CD14-positive monocyte (primary cell): Measurements from ENCODE around the gene DGCR2. TPM values are rescaled to one million over a fixed set of nuclear protein-coding genes. Genes with fewer than 3 reads are reported as not detected.

ENCODE experiments used
- DNase-seq, 3 donors: peaks; one replicate each; pipeline ENCODE4 v3.0.0-alpha.2; 2011 to 2022
- H2AFZ ChIP-seq: 2 replicates; pipeline ENCODE4 v1.6.0; 2012; ENCODE audit warnings: mild to moderate bottlenecking, low read depth, low read length, inconsistent platforms; ENCODE audit not compliant: insufficient read depth, poor library complexity, severe bottlenecking
- H3K27ac ChIP-seq, 2 donors: 1 replicate in 1 of 2; 2 replicates in 1 of 2; pipeline ENCODE4 v1.5.1; 2012 to 2013; ENCODE audit warnings: low read length in 2 of 2, control low read depth in 1 of 2, inconsistent platforms in 1 of 2, low read depth in 1 of 2, mild to moderate bottlenecking in 1 of 2
- H3K27me3 ChIP-seq, 2 donors: one replicate each; pipeline versions ENCODE4 v1.6.0 to v1.6.1; 2011 to 2013; ENCODE audit warnings: low read length in 2 of 2; ENCODE audit not compliant: control insufficient read depth in 2 of 2, insufficient read depth in 2 of 2
- H3K36me3 ChIP-seq, 2 donors: replicated peaks in 1 of 2; 1 replicate in 1 of 2; 2 replicates in 1 of 2; pipeline versions ENCODE4 v1.5.1 to v1.6.1; 2012 to 2013; ENCODE audit warnings: low read length in 2 of 2, control low read depth in 1 of 2, inconsistent platforms in 1 of 2, mild to moderate bottlenecking in 1 of 2; ENCODE audit not compliant: insufficient read depth in 2 of 2, control insufficient read depth in 1 of 2
- H3K4me1 ChIP-seq, 2 donors: 1 replicate in 1 of 2; 2 replicates in 1 of 2; pipeline versions ENCODE4 v1.5.1 to v1.6.1; 2012 to 2013; ENCODE audit warnings: low read length in 2 of 2, control low read depth in 1 of 2, inconsistent platforms in 1 of 2, mild to moderate bottlenecking in 1 of 2, moderate library complexity in 1 of 2; ENCODE audit not compliant: insufficient read depth in 2 of 2, control insufficient read depth in 1 of 2
- H3K4me2 ChIP-seq: replicated peaks from 2 replicates; pipeline ENCODE3; 2012; ENCODE audit warnings: low read length, moderate library complexity, mild to moderate bottlenecking; ENCODE audit not compliant: poor library complexity, severe bottlenecking; ENCODE audit errors: extremely low read depth
- H3K4me3 ChIP-seq, 3 experiments: fragments of 200-600 bp in 1 of 3; sonication (generic) in 1 of 3; replicated peaks in 1 of 3; 1 replicate in 2 of 3; 2 replicates in 1 of 3; pipeline ENCODE4 v1.5.1; 2011 to 2013; ENCODE audit warnings: low read length in 3 of 3, mild to moderate bottlenecking in 3 of 3, control low read depth in 2 of 3, low read depth in 2 of 3, inconsistent platforms in 1 of 3, moderate library complexity in 1 of 3
- H3K79me2 ChIP-seq: 2 replicates; pipeline ENCODE4 v1.6.0; 2012; ENCODE audit warnings: mild to moderate bottlenecking, control low read depth, inconsistent platforms, low read length, moderate library complexity; ENCODE audit not compliant: insufficient read depth
- H3K9ac ChIP-seq: 2 replicates; pipeline ENCODE4 v1.6.0; 2017; ENCODE audit warnings: low read length, mild to moderate bottlenecking; ENCODE audit not compliant: insufficient read depth, poor library complexity, severe bottlenecking
- H3K9me3 ChIP-seq, 2 donors: replicated peaks in 1 of 2; 1 replicate in 1 of 2; 2 replicates in 1 of 2; pipeline versions ENCODE4 v1.5.1 to v1.6.1; 2012 to 2013; ENCODE audit warnings: low read length in 2 of 2, control low read depth in 1 of 2; ENCODE audit not compliant: control insufficient read depth in 1 of 2, insufficient read depth in 1 of 2
- H4K20me1 ChIP-seq: 2 replicates; pipeline ENCODE4 v1.6.0; 2012; ENCODE audit warnings: mild to moderate bottlenecking, low read length, control low read depth, moderate library complexity; ENCODE audit not compliant: insufficient read depth
- H3K27ac Mint-ChIP-seq, 7 donors: one replicate each; pipeline ENCODE4 v1.8.0; 2020; ENCODE audit warnings: mild to moderate bottlenecking in 7 of 7, mixed read lengths in 7 of 7, moderate library complexity in 6 of 7, inconsistent platforms in 2 of 7
- H3K27me3 Mint-ChIP-seq, 3 donors: one replicate each; pipeline ENCODE4 v1.8.0; 2021 to 2022; ENCODE audit warnings: low read depth in 3 of 3, mild to moderate bottlenecking in 3 of 3, mixed read lengths in 3 of 3, moderate library complexity in 3 of 3, inconsistent platforms in 1 of 3
- H3K36me3 Mint-ChIP-seq, 2 donors: one replicate each; pipeline ENCODE4 v1.8.0; 2020; ENCODE audit warnings: mixed read lengths in 2 of 2, inconsistent platforms in 1 of 2, mild to moderate bottlenecking in 1 of 2
- H3K4me1 Mint-ChIP-seq: one replicate; pipeline ENCODE4 v1.8.0; 2020; ENCODE audit warnings: mild to moderate bottlenecking, mixed read lengths
- H3K4me3 Mint-ChIP-seq, 2 donors: one replicate each; pipeline ENCODE4 v1.8.0; 2020; ENCODE audit warnings: mild to moderate bottlenecking in 2 of 2, mixed read lengths in 2 of 2, moderate library complexity in 1 of 2
- H3K9me3 Mint-ChIP-seq, 7 donors: one replicate each; pipeline ENCODE4 v1.8.0; 2020 to 2022; ENCODE audit warnings: mixed read lengths in 7 of 7, mild to moderate bottlenecking in 6 of 7, moderate library complexity in 6 of 7, inconsistent platforms in 2 of 7
- WGBS: methylation state at CpG from one replicate; pipeline ENCODE4 v1.1.5; 2013; ENCODE audit warnings: missing lambda C conversion rate; ENCODE audit not compliant: insufficient coverage; 5-methylcytosine and 5-hydroxymethylcytosine counted together
- intact Hi-C, 2 donors: fragments of 100-400 bp; cut with micrococcal nuclease; formaldehyde crosslinking; loops; one replicate each; pipeline versions ENCODE4 v1.15.0 to v1.15.1; 2023
- polyA plus RNA-seq, 3 donors: library from polyadenylated mRNA; depleted of rRNA in 1 of 3; unstranded in 2 of 3; stranded (reverse) in 1 of 3; fragments of 300-500 nt in 2 of 3; fragments of >200 nt in 1 of 3; fragmentation: Illumina TruSeq in 2 of 3; gene quantifications; 1 replicate in 2 of 3; 2 replicates in 1 of 3; pipeline ENCODE4 v1.2.3, GENCODE V29; 2012 to 2021
- TF ChIP-seq, protein P1 (sequence below): fragments of 200-600 bp; IDR thresholded peaks from one replicate; pipeline ENCODE4 v1.8.0; 2022; ENCODE audit warnings: antibody characterized with exemption, mild to moderate bottlenecking

Gene DGCR2
- polyA plus RNA-seq, 3 donors = 28.9 to 37.0 (median 36.2) TPM

GRCh38 chr22:19044381-19044780 is 77.8 kb downstream of the DGCR2 start:
- no peak overlapping the region for H3K4me3 Mint-ChIP-seq
- Histone ChIP-seq H3K27me3 (no peaks in the 10 kb centered on the region), H4K20me1 (peaks cover 83% of the 10 kb centered on the region), H3K27ac (no peak overlapping the region), H3K4me3 (no peak overlapping the region), H3K9ac (no peak overlapping the region), H3K4me1 (no peaks in the 10 kb centered on the region), H3K79me2 (no peaks in the 10 kb centered on the region), H3K9me3 (no peaks in the 10 kb centered on the region), H3K4me2 (no peak overlapping the region), H3K36me3 (peaks cover 100% of the 10 kb centered on the region in 2 donors), H2AFZ (no peak overlapping the region)
- H3K9me3 Mint-ChIP-seq = no peaks in the 10 kb centered on the region
- H3K27ac Mint-ChIP-seq = peak overlapping the region in 1 of 7 donors; percentile 13
- H3K4me1 Mint-ChIP-seq = no peaks in the 10 kb centered on the region
- no peak for DNase-seq
- no peaks in the 10 kb centered on the region for H3K27me3 Mint-ChIP-seq
- peaks cover 96 to 100% of the 10 kb centered on the region in 2 donors for H3K36me3 Mint-ChIP-seq
- 100% methylated on average over 3 of the region's 6 CpGs for WGBS
- TF ChIP-seq, protein P1, sequence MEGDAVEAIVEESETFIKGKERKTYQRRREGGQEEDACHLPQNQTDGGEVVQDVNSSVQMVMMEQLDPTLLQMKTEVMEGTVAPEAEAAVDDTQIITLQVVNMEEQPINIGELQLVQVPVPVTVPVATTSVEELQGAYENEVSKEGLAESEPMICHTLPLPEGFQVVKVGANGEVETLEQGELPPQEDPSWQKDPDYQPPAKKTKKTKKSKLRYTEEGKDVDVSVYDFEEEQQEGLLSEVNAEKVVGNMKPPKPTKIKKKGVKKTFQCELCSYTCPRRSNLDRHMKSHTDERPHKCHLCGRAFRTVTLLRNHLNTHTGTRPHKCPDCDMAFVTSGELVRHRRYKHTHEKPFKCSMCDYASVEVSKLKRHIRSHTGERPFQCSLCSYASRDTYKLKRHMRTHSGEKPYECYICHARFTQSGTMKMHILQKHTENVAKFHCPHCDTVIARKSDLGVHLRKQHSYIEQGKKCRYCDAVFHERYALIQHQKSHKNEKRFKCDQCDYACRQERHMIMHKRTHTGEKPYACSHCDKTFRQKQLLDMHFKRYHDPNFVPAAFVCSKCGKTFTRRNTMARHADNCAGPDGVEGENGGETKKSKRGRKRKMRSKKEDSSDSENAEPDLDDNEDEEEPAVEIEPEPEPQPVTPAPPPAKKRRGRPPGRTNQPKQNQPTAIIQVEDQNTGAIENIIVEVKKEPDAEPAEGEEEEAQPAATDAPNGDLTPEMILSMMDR = no peak
- intact Hi-C loops = no loop called here

DNA sequence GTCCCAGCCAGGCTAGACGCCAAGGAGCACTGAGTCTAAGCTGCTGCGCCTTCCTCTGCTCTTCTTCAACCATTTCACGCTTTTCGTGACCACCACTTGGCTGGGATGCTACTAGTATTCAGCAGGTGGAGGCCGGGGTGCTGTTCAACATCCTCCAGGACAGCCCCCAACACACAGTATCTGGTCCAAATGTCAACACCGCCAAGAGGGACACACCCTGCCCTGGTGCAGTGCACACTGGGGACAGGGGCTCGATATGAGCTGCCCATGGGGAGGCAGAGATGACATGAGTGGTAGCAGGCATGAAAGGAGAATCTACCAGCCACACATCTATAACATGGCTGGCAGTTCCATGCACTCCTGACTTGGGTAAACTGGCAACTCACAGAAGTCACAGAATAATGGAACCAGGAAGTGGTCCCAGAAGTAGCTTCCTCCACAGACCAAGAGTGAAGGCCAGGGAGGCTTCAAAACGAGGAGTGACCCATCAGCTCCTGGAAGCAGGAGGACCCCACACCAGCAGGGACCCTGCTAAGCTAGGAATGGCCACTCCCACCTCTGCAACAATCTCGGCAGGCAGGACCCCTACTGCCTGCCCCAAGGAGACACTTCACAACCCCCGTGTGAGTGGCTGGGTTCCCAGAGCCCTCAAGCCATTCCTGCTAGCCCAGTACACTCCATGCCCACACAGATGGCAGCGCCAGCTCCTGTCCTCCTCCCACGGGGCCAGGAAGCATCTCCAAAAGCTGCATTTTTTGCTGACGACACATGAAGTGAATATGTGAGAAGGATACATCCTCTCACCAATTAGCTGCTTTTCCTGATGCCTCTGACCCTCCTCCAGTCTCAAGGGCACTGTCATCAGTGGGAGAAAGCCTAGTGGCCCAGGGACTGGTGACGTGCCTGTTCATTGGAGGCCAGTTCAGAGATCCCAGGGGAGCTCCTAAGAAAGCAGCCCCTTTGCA is 78.8 kb downstream of the DGCR2 start:
- peaks cover 94 to 100% of the 10 kb centered on the region in 2 donors for H3K36me3 Mint-ChIP-seq
- Histone ChIP-seq H3K27ac (no peak overlapping the region), H3K4me3 (no peak overlapping the region), H3K36me3 (peaks cover 100% of the 10 kb centered on the region in 2 donors), H3K9me3 (no peaks in the 10 kb centered on the region), H3K4me2 (no peak overlapping the region), H3K79me2 (no peaks in the 10 kb centered on the region), H3K9ac (no peak overlapping the region), H2AFZ (no peak overlapping the region), H3K27me3 (no peaks in the 10 kb centered on the region), H4K20me1 (peaks cover 83% of the 10 kb centered on the region), H3K4me1 (no peaks in the 10 kb centered on the region)
- peak overlapping the region in 4 of 7 donors; percentile 2 to 76 (median 40) for H3K27ac Mint-ChIP-seq
- no peak overlapping the region for H3K4me3 Mint-ChIP-seq
- no peaks in the 10 kb centered on the region for H3K9me3 Mint-ChIP-seq
- no peaks in the 10 kb centered on the region for H3K27me3 Mint-ChIP-seq
- no peak for DNase-seq
- TF ChIP-seq, protein P1 = no peak
- 95% methylated on average over 6 of the region's 14 CpGs for WGBS
- intact Hi-C loops = no loop called here
- H3K4me1 Mint-ChIP-seq = no peaks in the 10 kb centered on the region
